ENCODE measurements around the gene PHF10.

GRCh38 chr6:169691260-169691659, 33.0 kb downstream of the PHF10 start:
- TF ChIP-seq CTCF (IDR thresholded peaks at IDR 0.05) (no peak), EZH2 (IDR thresholded peaks at IDR 0.05; ENCODE audit: borderline replicate concordance, insufficient read depth, low read depth, low read length, poor library complexity, severe bottlenecking) (no peak)
